ENCODE measurements around the gene MEGF11.

DNA sequence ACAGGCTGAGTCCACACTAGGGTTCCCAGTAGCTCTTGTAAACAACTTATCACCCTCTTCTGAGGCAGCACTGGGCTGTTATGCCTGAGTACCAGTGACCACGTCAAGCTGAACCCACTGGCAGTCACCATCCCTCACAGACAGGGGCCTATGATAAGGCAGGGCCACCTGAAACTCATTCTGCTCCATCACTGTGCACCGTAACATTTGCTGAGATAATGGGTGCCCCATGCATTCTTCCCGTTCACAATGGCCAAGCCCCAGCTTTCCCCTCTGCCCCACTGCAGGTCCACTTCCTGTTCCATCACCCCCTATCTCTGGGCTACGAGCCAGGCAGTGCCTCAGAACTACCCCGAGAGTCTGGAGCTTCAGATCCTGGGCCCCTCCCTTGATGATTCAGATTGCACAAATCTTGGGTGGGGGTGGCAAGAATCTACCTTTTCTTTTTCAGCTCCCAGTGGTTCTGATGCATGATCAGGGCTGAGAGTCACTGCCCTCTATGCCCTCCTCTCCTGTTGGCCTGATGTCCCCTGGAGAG, 226.2 kb downstream of the MEGF11 start:
- TF ChIP-seq, protein P1, sequence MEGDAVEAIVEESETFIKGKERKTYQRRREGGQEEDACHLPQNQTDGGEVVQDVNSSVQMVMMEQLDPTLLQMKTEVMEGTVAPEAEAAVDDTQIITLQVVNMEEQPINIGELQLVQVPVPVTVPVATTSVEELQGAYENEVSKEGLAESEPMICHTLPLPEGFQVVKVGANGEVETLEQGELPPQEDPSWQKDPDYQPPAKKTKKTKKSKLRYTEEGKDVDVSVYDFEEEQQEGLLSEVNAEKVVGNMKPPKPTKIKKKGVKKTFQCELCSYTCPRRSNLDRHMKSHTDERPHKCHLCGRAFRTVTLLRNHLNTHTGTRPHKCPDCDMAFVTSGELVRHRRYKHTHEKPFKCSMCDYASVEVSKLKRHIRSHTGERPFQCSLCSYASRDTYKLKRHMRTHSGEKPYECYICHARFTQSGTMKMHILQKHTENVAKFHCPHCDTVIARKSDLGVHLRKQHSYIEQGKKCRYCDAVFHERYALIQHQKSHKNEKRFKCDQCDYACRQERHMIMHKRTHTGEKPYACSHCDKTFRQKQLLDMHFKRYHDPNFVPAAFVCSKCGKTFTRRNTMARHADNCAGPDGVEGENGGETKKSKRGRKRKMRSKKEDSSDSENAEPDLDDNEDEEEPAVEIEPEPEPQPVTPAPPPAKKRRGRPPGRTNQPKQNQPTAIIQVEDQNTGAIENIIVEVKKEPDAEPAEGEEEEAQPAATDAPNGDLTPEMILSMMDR (IDR thresholded peaks at IDR 0.05; ENCODE audit: low read length), result no peak
- TF ChIP-seq EZH2 (IDR thresholded peaks at IDR 0.05; ENCODE audit: borderline replicate concordance, low read length), result no peak
